K562 (cell line): ENCODE measurements around the gene AHNAK.

Experiments
- ELK3 ChIP-seq: fragments of 450-650 bp; formaldehyde crosslinking; IDR thresholded peaks from 2 replicates; pipeline ENCODE4 v1.4.0; 2020; ENCODE audit warnings: mild to moderate bottlenecking
- RFX5 ChIP-seq: IDR thresholded peaks from 2 replicates; pipeline ENCODE4 v1.6.1; 2011; ENCODE audit warnings: low read depth, mild to moderate bottlenecking, improper control_type of control experiment, low read length
- TF ChIP-seq, protein P1 (sequence below), 3 experiments: IDR thresholded peaks in 2 of 3; conservative IDR thresholded peaks in 1 of 3; 2 replicates each; pipeline ENCODE4 v1.5.1; 2011 to 2012; ENCODE audit warnings: low read length in 3 of 3, mild to moderate bottlenecking in 3 of 3, control low read depth in 2 of 3, improper control_type of control experiment in 1 of 3, inconsistent platforms in 1 of 3, low read depth in 1 of 3, mixed read lengths in 1 of 3, moderate library complexity in 1 of 3; ENCODE audit not compliant: insufficient read depth in 2 of 3

DNA sequence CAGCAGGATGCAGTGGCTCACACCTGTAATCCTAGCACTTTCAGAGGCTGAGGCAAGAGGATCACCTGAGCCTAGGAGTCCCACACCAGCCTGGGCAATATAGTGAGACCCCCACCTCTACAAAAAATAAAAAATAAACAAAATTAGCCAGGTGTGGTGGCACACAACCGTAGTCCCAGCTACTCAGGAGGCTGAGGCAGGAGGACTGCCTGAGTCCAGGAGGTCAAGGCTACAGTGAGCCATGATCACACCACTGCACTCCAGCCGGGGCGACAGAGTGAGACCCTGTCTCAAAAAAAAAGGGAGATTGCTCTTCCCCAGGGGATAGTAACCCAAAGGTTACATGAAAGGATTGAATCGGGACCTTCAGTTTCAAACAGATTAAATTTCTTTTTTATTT, 54.0 kb downstream of the AHNAK start:
- TF ChIP-seq ELK3 (no peak), RFX5 (no peak)
- TF ChIP-seq, protein P1, sequence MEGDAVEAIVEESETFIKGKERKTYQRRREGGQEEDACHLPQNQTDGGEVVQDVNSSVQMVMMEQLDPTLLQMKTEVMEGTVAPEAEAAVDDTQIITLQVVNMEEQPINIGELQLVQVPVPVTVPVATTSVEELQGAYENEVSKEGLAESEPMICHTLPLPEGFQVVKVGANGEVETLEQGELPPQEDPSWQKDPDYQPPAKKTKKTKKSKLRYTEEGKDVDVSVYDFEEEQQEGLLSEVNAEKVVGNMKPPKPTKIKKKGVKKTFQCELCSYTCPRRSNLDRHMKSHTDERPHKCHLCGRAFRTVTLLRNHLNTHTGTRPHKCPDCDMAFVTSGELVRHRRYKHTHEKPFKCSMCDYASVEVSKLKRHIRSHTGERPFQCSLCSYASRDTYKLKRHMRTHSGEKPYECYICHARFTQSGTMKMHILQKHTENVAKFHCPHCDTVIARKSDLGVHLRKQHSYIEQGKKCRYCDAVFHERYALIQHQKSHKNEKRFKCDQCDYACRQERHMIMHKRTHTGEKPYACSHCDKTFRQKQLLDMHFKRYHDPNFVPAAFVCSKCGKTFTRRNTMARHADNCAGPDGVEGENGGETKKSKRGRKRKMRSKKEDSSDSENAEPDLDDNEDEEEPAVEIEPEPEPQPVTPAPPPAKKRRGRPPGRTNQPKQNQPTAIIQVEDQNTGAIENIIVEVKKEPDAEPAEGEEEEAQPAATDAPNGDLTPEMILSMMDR (IDR thresholded peaks at IDR 0.05 in 2 of 3, conservative IDR thresholded peaks at IDR 0.05 in 1 of 3; ENCODE audit: insufficient read depth in 2 of 3, low read depth in 1 of 3, low read length in 3 of 3), result no peak
